Choroid plexus epithelial cell (primary cell): ENCODE data around the gene DHRS9.

Experiments used
- DNase-seq: peaks from one replicate; pipeline ENCODE4 v3.0.0-alpha.2; 2010; ENCODE audit warnings: low read depth
- H3K4me3 ChIP-seq: 2 replicates; pipeline ENCODE4 v1.5.1; 2011; ENCODE audit warnings: low read depth, mild to moderate bottlenecking, control low read depth, low read length, moderate library complexity
- TF ChIP-seq, protein P1 (sequence below): conservative IDR thresholded peaks from 2 replicates; pipeline ENCODE4 v1.5.1; 2011; ENCODE audit warnings: low read depth, mild to moderate bottlenecking, control low read depth, inconsistent platforms, low read length, moderate library complexity

Gene DHRS9

DNA sequence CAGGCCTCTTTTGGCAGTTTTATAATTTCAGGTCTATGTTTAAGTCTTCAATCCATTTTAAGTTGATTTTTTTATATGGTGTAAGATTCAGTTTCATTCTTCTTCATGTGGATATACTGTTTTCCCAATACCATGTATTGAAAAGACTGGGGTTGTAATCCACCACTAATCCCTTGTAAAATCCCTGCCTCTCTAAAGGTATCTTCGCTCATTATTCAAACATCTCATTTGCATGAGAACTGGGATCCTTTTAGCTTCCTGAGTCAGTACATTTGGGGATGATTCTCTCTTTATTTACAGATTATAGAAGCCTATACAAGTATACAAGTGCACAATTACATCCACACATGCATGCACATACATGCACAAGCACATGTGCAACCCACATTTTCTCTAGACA, 25.3 kb downstream of the DHRS9 start:
- no peak overlapping the region for H3K4me3 ChIP-seq
- no peak for DNase-seq
- TF ChIP-seq, protein P1, sequence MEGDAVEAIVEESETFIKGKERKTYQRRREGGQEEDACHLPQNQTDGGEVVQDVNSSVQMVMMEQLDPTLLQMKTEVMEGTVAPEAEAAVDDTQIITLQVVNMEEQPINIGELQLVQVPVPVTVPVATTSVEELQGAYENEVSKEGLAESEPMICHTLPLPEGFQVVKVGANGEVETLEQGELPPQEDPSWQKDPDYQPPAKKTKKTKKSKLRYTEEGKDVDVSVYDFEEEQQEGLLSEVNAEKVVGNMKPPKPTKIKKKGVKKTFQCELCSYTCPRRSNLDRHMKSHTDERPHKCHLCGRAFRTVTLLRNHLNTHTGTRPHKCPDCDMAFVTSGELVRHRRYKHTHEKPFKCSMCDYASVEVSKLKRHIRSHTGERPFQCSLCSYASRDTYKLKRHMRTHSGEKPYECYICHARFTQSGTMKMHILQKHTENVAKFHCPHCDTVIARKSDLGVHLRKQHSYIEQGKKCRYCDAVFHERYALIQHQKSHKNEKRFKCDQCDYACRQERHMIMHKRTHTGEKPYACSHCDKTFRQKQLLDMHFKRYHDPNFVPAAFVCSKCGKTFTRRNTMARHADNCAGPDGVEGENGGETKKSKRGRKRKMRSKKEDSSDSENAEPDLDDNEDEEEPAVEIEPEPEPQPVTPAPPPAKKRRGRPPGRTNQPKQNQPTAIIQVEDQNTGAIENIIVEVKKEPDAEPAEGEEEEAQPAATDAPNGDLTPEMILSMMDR, result no peak

DNA sequence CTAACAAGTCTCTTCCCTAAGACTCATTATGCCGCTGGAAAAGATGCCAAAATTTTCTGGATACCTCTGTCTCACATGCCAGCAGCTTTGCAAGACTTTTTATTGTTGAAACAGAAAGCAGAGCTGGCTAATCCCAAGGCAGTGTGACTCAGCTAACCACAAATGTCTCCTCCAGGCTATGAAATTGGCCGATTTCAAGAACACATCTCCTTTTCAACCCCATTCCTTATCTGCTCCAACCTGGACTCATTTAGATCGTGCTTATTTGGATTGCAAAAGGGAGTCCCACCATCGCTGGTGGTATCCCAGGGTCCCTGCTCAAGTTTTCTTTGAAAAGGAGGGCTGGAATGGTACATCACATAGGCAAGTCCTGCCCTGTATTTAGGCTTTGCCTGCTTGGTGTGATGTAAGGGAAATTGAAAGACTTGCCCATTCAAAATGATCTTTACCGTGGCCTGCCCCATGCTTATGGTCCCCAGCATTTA, 26.3 kb downstream of the DHRS9 start:
- TF ChIP-seq, protein P1, result no peak
- no peak overlapping the region for H3K4me3 ChIP-seq
- peak; percentile 92 for DNase-seq

DNA sequence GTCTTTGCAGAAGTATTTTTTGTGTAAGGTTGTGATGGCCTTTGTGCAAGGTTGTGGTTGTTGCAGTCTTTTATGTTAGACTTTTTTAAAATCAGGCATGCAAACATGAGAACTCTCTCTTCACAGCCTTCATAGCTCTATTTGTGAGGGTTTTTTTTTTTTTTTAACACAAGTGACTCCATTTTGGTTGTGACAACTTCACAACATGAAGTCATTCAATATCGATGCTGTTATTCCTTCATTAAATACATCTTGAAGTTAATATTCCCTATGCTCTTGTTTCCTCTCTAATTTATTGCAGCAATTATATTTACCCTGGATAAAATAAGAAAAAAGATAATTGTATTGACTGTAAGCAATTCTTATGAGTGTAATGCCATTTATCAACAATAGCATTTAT, 35.5 kb downstream of the DHRS9 start:
- no peak overlapping the region for H3K4me3 ChIP-seq
- DNase-seq, result no peak
- TF ChIP-seq, protein P1, result no peak

DNA sequence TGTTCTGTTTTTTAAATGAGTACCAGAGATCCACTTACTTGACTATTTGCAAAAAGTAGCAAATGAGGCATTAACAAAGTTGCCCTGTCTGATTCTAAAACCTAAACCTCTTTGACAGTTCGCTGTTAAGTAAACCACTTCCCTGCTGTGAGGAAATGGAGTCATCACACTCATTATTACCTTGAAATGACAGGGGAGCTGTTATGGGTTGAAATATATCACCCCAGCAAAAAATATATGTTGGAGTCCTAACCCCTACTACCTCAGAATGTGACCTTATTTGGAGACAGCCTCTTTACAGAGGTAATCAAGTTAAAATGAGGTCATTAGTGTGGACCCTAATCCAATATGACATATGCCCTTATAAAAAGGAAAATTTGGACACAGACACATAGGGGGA, 36.1 kb downstream of the DHRS9 start:
- DNase-seq, result no peak
- TF ChIP-seq, protein P1, result no peak

DNA sequence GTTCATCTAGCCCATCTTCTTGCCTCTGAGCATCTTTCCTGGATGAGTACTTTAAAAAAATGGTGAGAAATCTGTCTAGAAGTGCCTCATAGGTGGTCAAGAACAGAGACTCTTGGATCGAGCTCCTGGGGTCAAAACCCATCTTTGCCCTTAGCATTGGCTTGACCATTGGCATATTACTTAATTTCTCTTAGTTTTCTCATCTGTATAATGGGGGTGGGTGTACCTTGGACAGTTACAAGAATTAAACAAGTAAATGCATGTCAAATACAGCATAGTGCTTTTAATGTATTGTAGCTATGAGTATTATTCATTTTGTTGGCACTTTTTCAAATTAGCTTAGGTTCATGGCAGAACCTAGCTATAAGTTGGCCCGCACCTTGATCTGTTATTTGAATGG, 36.8 kb downstream of the DHRS9 start:
- H3K4me3 ChIP-seq, result no peak overlapping the region
- TF ChIP-seq, protein P1, result no peak

More for the DNA sequence above, 36.1 kb downstream of the DHRS9 start:
- H3K4me3 ChIP-seq, result no peak overlapping the region

DNA sequence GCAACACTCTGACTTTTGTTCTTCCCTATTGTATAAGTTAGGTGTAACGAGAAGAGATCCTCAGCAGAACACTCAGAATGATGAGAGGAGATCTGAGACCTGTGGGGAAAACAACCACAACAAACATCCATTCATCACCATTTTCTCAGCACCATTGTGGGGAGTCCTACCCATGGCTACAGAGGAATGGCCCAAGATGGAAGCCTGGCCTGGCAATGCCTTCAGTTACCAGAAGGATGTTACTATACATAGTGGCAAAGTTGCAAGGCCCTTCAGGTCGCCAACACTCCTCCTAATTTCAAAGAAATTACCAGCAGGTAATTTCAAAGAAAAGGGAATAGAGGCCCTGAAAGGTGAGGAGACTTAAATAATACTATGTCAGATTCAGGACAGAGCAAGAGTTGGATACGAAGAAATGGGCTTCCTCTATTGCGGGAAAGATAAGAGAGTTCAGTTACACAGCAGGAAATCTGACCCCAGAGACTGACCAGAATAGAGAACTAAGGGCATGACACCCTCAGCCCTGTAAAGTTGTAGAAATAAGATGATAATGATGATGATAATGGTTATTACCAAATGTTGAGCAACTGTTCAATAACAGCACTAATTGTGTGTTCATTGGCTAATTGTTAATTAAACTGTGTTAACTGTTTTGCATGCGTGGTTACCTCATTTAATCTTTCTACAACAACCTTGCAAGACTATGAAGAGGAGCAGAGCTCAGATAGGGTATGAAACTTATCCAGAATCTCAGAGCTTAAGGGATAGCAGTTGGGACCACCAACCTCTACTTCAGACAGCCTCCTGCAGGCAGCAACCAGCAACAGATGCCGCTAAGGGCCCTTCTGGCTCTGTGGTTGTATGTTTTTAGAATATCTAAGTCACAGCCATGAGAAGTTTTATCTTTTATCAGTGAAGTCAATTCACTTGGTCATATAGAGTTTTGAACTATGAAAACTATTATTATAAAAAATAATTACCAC, 37.5 kb downstream of the DHRS9 start:
- TF ChIP-seq, protein P1, result peak; percentile 13
- H3K4me3 ChIP-seq, result no peak overlapping the region
- no peak for DNase-seq

More for the DNA sequence above, 36.8 kb downstream of the DHRS9 start:
- DNase-seq, result no peak
